Calu3 (cell line): Measurements from ENCODE around the gene TIAL1. TPM values are rescaled to one million over a fixed set of nuclear protein-coding genes. Genes with fewer than 3 reads are reported as not detected.
"Not testable (repeated sequence)": the region's sequence is repeated elsewhere in the genome, so short reads cannot be mapped to it uniquely, and the experiment has no call there.

Source experiments
- BruUV-seq: library from RNA; stranded (reverse); fragments of 400-500 nt; replicated peaks from 2 replicates; lab custom pipeline; 2021; lab: Mats Ljungman, UMichigan
- CTCF ChIA-PET: fragments of 300-600 bp; sonication (Branson Sonifier 250); formaldehyde crosslinking; loops from one replicate; lab custom pipeline; 2022; ENCODE audit warnings: antibody characterized with exemption; lab: Charles Lee
- DNase-seq: peaks from one replicate; pipeline ENCODE4 v3.0.0; 2022
- H3K27ac Mint-ChIP-seq: one replicate; pipeline ENCODE4 v1.8.0; 2022; ENCODE audit warnings: mixed read lengths; ENCODE audit not compliant: unreplicated experiment
- H3K27me3 Mint-ChIP-seq: one replicate; pipeline ENCODE4 v1.8.0; 2022; ENCODE audit warnings: mixed read lengths; ENCODE audit not compliant: unreplicated experiment
- H3K36me3 Mint-ChIP-seq: one replicate; pipeline ENCODE4 v1.8.0; 2022; ENCODE audit warnings: mild to moderate bottlenecking, moderate library complexity, mixed read lengths; ENCODE audit not compliant: insufficient read depth, unreplicated experiment
- H3K4me1 Mint-ChIP-seq: one replicate; pipeline ENCODE4 v1.8.0; 2022; ENCODE audit warnings: mild to moderate bottlenecking, low read depth, mixed read lengths; ENCODE audit not compliant: unreplicated experiment
- H3K4me3 Mint-ChIP-seq: one replicate; pipeline ENCODE4 v1.8.0; 2022; ENCODE audit warnings: mild to moderate bottlenecking, low read depth, moderate library complexity, mixed read lengths; ENCODE audit not compliant: unreplicated experiment
- H3K9me3 Mint-ChIP-seq: one replicate; pipeline ENCODE4 v1.8.0; 2022; ENCODE audit warnings: low read depth, mixed read lengths; ENCODE audit not compliant: unreplicated experiment
- intact Hi-C: fragments of 100-400 bp; cut with micrococcal nuclease; formaldehyde crosslinking; loops from one replicate; pipeline ENCODE4 v1.10.0; 2022; ENCODE audit not compliant: unreplicated experiment
- total RNA-seq: library from RNA; stranded (reverse); gene quantifications from 2 replicates; pipeline ENCODE4 v1.2.3, GENCODE V29; 2022
- TF ChIP-seq, protein P1 (sequence below): fragments of 200-600 bp; IDR thresholded peaks from one replicate; pipeline ENCODE4 v1.8.0; 2022; ENCODE audit warnings: antibody characterized with exemption; ENCODE audit not compliant: unreplicated experiment

TIAL1 gene
- total RNA-seq, 1 experiment from 2014 or later = 82.6 TPM

DNA sequence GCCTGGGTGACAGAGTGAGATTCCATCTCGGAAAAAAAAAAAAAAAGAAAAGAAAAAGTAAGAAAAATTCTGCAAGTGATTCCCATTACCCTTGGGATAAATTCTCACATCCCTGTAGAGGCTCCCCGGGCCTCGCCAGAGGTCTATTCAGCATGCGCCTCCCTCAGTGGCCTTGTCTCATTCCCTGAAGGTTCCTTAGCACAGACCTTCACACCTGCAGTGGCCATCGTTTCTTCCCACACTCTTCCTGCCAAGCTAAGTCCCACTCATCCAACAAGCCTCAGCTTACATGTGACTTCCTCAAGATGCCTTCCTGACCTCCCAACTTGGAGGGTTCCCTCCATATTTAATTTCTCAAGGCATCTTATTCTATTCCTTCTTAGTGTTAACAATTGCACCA, 33.5 kb upstream of the TIAL1 start:
- DNase-seq = no peak
- TF ChIP-seq, protein P1, sequence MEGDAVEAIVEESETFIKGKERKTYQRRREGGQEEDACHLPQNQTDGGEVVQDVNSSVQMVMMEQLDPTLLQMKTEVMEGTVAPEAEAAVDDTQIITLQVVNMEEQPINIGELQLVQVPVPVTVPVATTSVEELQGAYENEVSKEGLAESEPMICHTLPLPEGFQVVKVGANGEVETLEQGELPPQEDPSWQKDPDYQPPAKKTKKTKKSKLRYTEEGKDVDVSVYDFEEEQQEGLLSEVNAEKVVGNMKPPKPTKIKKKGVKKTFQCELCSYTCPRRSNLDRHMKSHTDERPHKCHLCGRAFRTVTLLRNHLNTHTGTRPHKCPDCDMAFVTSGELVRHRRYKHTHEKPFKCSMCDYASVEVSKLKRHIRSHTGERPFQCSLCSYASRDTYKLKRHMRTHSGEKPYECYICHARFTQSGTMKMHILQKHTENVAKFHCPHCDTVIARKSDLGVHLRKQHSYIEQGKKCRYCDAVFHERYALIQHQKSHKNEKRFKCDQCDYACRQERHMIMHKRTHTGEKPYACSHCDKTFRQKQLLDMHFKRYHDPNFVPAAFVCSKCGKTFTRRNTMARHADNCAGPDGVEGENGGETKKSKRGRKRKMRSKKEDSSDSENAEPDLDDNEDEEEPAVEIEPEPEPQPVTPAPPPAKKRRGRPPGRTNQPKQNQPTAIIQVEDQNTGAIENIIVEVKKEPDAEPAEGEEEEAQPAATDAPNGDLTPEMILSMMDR = no peak
- no peak overlapping the region for H3K27ac Mint-ChIP-seq
- intact Hi-C loops = no loop called here
- H3K4me1 Mint-ChIP-seq = no peaks in the 10 kb centered on the region
- no peaks in the 10 kb centered on the region for H3K9me3 Mint-ChIP-seq
- H3K36me3 Mint-ChIP-seq = no peaks in the 10 kb centered on the region
- CTCF ChIA-PET = no interaction called here
- BruUV-seq = no TSS peak
- H3K4me3 Mint-ChIP-seq = no peak overlapping the region
- no peaks in the 10 kb centered on the region for H3K27me3 Mint-ChIP-seq

DNA sequence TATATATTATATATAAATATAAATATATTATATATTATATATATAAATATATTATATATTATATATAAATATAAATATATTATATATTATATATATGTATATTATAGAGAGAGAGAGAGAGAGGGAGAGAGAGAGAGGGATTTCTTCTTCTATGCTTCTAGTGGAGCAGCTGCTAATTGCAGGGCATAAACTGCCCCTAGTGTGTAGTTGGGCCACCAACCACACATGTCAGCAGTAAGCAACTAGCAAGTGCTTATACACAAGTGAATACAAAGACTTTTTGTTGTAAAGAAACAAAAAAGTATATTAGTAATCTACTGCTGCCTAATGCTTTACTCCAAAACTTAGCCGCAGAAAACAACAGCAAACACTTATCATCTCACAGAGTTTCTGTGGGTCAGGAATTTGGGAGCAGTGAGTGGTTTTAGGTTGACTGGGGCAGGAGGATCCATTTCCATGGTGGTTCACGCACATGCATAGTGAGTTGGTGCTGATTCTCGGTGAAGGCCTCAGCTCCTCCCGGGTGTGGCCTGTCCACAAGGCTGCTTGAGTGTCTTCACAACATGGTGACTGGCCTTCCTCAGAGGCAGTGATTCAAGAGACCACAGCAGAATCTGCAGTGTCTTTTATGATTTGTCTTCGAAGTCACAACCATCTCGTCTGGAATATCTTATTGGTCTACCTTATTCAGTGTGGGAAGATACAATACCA, 29.0 kb upstream of the TIAL1 start:
- no peak overlapping the region for H3K27ac Mint-ChIP-seq
- H3K4me3 Mint-ChIP-seq = no peak overlapping the region
- no peaks in the 10 kb centered on the region for H3K4me1 Mint-ChIP-seq
- H3K9me3 Mint-ChIP-seq = no peaks in the 10 kb centered on the region
- no peaks in the 10 kb centered on the region for H3K27me3 Mint-ChIP-seq
- no peaks in the 10 kb centered on the region for H3K36me3 Mint-ChIP-seq
- TF ChIP-seq, protein P1 = no peak
- CTCF ChIA-PET = no interaction called here
- intact Hi-C loops = no loop called here
- BruUV-seq = no TSS peak
- no peak for DNase-seq

DNA sequence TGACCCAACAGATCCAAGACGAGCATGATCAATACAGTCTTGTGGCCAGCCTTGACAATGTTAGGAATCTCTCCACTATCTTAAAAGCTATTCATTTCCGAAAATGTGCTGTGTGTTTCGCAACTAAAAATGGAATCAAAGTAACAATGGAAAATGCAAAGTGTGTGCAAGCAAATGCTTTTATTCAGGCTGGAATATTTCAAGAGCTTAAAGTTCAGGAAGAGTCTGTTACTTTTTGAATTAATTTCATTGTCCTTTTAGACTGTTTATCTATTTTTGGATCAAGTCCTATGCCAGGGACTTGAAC, 24.3 kb upstream of the TIAL1 start:
- H3K4me3 Mint-ChIP-seq = no peak overlapping the region

DNA sequence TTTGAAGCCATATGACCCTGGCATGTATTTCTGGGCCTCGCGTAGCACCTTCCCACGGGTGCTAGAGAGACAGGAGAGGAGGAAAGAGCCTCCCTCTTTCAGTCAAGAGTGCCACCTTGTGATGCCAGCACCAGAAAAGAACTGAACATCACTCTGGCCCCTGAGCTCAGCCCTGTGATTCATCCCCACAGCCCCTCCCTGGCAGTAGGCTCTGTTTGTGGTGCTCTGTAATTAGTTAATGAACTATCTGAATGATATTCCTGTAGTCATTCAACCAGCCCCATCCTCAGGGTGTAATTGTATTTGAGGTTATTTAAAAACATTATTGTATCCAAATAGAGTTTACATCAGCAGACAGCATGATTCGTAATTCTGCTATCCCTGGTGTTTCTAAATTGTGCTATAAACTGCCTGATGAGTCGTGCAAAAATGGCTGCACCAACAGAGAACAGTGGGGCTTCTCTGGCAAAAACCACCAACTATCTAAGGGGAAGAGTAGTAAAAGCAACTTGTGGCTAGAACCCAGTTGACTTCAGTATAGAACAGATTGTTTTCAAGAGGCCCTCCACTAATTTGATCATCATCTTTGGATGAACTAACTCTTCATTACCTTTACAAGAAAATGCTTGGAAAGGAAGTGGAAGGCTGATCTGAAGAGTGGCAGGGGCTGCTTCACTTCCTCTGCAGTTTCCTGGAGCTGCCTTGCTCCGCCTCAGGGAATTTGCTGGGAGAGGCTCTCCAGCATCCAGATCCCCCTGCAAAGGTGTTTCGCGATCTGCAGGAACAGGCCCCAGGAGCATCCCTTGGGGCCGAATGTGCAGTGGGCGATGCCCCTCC, 23.7 kb upstream of the TIAL1 start:
- no peak for DNase-seq
- H3K27me3 Mint-ChIP-seq = no peaks in the 10 kb centered on the region
- no peak overlapping the region for H3K4me3 Mint-ChIP-seq
- intact Hi-C loops = no loop called here
- BruUV-seq = no TSS peak
- no peaks in the 10 kb centered on the region for H3K9me3 Mint-ChIP-seq
- H3K4me1 Mint-ChIP-seq = no peaks in the 10 kb centered on the region
- CTCF ChIA-PET = no interaction called here
- H3K36me3 Mint-ChIP-seq = no peaks in the 10 kb centered on the region
- no peak overlapping the region for H3K27ac Mint-ChIP-seq
- TF ChIP-seq, protein P1 = no peak

More for the DNA sequence above, 24.3 kb upstream of the TIAL1 start:
- Mint-ChIP-seq H3K27me3 (no peaks in the 10 kb centered on the region), H3K27ac (no peak overlapping the region), H3K4me1 (no peaks in the 10 kb centered on the region), H3K9me3 (no peaks in the 10 kb centered on the region), H3K36me3 (no peaks in the 10 kb centered on the region)
- CTCF ChIA-PET = no interaction called here
- intact Hi-C loops = no loop called here
- BruUV-seq = no TSS peak
- no peak for DNase-seq
- TF ChIP-seq, protein P1 = no peak

DNA sequence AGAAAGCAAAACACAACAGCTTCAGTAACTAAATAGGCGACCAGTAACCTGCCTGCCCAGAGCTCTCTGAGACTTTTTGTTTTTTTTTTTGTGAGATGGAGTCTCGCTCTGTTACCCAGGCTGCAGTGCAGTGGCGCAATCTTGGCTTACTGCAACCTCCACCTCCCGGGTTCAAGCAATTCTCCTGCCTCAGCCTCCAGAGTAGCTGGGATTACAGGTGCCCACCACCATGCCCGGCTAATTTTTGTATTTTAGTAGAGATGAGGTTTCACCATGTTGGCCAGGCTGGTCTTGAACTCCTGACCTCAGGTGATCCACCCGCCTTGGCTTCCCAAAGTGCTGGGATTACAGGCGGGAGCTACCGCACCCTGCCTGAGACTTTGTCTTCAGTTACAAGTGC, 23.0 kb upstream of the TIAL1 start:
- H3K4me1 Mint-ChIP-seq, H3K27ac Mint-ChIP-seq, BruUV-seq, intact Hi-C loops, CTCF ChIA-PET, H3K4me3 Mint-ChIP-seq, H3K9me3 Mint-ChIP-seq, H3K27me3 Mint-ChIP-seq, DNase-seq, H3K36me3 Mint-ChIP-seq: not testable (repeated sequence)
